IPS DF 6.9 (cell line): ENCODE data around the gene OPCML.

ENCODE experiments used
- DNase-seq: peaks from one replicate; pipeline ENCODE4 v3.0.0-alpha.2; 2013; ENCODE audit warnings: low read depth, low spot score
- H3K27ac ChIP-seq: one replicate; pipeline ENCODE4 v1.5.1; 2013; ENCODE audit warnings: low read length, control low read depth
- H3K27me3 ChIP-seq: 2 replicates; pipeline ENCODE4 v1.6.1; 2013; ENCODE audit warnings: mild to moderate bottlenecking, low read length; ENCODE audit not compliant: control insufficient read depth, insufficient read depth
- H3K36me3 ChIP-seq: 2 replicates; pipeline ENCODE4 v1.6.1; 2013; ENCODE audit warnings: low read length; ENCODE audit not compliant: control insufficient read depth, insufficient read depth
- H3K4me1 ChIP-seq: 2 replicates; pipeline ENCODE4 v1.6.1; 2013; ENCODE audit warnings: low read length; ENCODE audit not compliant: control insufficient read depth, insufficient read depth
- H3K4me3 ChIP-seq: 2 replicates; pipeline ENCODE4 v1.5.1; 2013; ENCODE audit warnings: mild to moderate bottlenecking, low read length
- H3K9me3 ChIP-seq: 2 replicates; pipeline ENCODE4 v1.6.1; 2013; ENCODE audit warnings: low read length, inconsistent platforms; ENCODE audit not compliant: control insufficient read depth, insufficient read depth
- WGBS: extraction: QIAGEN DNeasy Blood & Tissue Kit; methylation state at CpG from one replicate; pipeline ENCODE4 v1.1.7; 2013; ENCODE audit warnings: mixed read lengths, missing lambda C conversion rate; ENCODE audit not compliant: insufficient read length, insufficient coverage; 5-methylcytosine and 5-hydroxymethylcytosine counted together

OPCML gene

DNA sequence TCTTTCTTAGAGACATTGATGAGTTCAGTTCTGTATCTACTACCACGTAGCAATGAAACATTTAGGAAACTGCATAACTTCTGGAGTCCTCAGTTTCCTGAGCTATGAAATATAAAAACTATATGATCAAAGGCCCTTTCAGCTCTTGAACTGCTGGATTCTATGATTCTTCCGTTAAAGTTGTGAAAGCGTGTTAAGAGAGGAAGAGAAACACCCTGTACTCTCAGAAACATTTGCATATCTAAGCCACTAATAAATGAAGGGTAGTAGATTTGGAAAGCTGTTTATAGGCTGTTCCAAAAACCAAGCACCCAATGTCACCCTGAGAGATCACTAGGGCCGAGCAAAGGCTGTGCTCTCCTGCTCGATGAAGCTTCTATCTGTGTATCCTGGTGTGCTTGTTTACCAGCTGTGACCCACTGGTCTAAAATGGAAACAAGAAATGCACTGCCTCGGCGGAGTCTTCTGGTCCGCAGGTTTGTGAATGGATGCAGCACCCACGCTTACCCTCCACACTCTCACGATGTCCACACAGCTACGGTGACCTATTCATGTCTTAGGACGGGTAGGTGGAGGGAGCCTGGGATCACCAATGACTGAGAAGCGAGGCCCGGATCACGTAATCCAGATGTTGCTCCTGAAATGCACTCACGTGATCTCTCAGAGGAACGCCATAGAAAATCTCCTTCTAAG lies 325.8 kb downstream of the OPCML start:
- Histone ChIP-seq H3K36me3 (no peaks in the 10 kb centered on the region), H3K27me3 (no peaks in the 10 kb centered on the region), H3K4me1 (no peaks in the 10 kb centered on the region), H3K4me3 (no peak overlapping the region), H3K9me3 (no peaks in the 10 kb centered on the region), H3K27ac (no peak overlapping the region)
- no CpG with 5 or more reads among the region's 17 CpGs for WGBS
- no peak for DNase-seq

DNA sequence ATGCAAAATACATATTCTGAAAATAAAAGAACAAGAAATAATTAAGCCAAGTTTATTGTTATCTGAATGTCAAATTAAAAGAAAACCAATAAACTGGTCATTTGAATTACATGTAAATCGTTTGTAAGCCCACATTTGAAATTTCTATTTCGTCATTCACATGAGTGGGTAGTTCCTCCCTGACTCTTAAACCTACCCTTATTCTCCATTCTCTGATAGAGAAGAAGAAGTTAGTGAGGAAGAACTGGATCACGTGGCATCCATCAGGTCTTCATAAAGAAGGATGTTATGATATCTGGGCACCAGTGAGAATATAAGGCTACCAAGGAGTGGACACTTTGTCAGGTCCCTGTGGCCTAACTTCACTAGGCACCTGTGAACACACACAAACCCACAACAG lies 328.1 kb downstream of the OPCML start:
- Histone ChIP-seq H3K4me1 (no peaks in the 10 kb centered on the region), H3K36me3 (no peaks in the 10 kb centered on the region), H3K27me3 (no peaks in the 10 kb centered on the region), H3K9me3 (no peaks in the 10 kb centered on the region), H3K4me3 (no peak overlapping the region), H3K27ac (no peak overlapping the region)
- DNase-seq, result no peak
- WGBS, result no CpG with 5 or more reads among the region's 3 CpGs

DNA sequence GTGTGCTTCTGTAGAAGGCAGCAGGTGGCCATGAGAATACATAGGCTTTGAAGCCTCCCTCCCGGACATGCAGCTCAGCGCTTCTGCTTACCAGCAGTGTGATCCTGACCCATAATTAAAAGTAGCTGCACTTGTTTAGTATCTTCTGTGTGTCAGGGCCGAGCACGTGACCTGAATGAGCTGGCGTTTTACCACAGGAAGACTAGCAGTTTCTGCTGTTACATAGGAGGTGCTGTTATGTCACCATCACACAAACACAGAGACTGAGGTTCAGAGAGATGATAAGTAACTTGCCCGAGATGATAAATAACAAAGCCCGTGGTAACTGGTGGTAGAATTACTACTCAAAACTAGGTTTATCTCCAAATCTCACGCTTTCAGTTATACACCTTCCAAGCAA lies 329.5 kb downstream of the OPCML start:
- Histone ChIP-seq H3K36me3 (no peaks in the 10 kb centered on the region), H3K9me3 (no peaks in the 10 kb centered on the region), H3K27ac (no peak overlapping the region), H3K4me3 (no peak overlapping the region), H3K4me1 (no peaks in the 10 kb centered on the region), H3K27me3 (no peaks in the 10 kb centered on the region)
- WGBS, result no CpG with 5 or more reads among the region's 8 CpGs
- DNase-seq, result no peak

DNA sequence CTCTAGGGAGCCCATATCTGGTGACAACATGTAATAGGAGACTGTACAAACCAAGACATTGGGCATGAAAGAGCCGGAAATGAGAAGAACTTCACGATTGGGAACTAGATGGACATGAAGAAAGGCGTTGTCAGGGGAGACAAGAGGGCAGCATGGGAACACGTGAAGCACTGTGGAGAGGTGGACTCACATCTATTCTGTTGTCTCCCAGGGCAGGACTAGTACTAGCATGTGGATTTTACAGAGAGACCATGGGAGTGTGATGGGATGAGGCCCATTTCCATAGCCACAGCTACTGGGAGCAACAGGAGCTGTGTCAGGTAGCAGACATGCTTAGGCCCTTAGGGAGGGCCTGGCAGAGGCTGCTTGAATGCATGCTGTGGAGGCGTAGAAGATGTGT lies 333.9 kb downstream of the OPCML start:
- no peak for DNase-seq
- Histone ChIP-seq H3K27me3 (no peaks in the 10 kb centered on the region), H3K9me3 (no peaks in the 10 kb centered on the region), H3K4me1 (no peaks in the 10 kb centered on the region), H3K36me3 (no peaks in the 10 kb centered on the region), H3K4me3 (no peak overlapping the region), H3K27ac (no peak overlapping the region)
- no CpG with 5 or more reads among the region's 5 CpGs for WGBS

DNA sequence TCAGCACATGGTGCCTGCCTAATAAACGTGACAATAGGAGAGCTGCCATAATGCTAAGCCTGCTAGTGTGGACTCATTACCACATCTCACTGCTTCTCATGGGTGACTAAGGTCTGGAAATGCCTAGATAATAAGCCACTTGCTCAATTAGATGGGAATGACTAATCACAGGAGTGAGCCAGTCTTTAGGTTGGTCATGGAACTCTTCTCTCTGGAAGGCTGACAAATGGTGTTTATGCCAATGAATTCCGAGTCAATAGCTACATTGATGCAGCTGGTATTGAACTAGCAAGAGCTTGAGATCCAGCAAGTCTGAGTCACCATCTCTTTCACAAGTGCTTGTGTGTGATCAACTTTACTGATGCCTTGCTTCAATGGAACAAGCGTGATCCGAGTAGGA lies 334.9 kb downstream of the OPCML start:
- H3K27me3 ChIP-seq, result no peaks in the 10 kb centered on the region
- no peak for DNase-seq
- H3K4me3 ChIP-seq, result no peak overlapping the region
- H3K36me3 ChIP-seq, result no peaks in the 10 kb centered on the region
- H3K9me3 ChIP-seq, result no peaks in the 10 kb centered on the region
- no peaks in the 10 kb centered on the region for H3K4me1 ChIP-seq
- no CpG with 5 or more reads among the region's 4 CpGs for WGBS
- H3K27ac ChIP-seq, result no peak overlapping the region

DNA sequence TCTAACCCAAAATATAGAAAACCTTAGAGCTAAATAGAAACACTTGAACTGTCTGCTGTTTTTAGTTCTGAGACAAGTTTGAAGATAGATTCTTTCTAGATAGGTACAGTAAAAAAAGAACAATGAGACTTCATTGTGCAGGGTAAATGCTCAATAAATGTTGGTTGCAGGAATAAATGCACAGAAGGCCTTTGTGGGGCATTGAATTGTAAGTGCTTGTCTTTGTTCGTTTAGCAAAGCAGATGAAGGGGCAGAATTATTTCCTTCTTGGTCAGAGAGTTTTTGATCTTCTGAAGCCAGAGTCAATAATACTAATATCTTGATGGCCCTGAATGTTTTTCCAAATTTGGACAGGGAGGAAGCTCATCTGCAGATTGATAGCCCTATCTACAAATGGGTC lies 340.4 kb downstream of the OPCML start:
- Histone ChIP-seq H3K27me3 (no peaks in the 10 kb centered on the region), H3K27ac (no peak overlapping the region), H3K36me3 (no peaks in the 10 kb centered on the region), H3K9me3 (no peaks in the 10 kb centered on the region), H3K4me3 (no peak overlapping the region), H3K4me1 (no peaks in the 10 kb centered on the region)
- DNase-seq, result no peak
- no CpG with 5 or more reads among the region's 1 CpG for WGBS

DNA sequence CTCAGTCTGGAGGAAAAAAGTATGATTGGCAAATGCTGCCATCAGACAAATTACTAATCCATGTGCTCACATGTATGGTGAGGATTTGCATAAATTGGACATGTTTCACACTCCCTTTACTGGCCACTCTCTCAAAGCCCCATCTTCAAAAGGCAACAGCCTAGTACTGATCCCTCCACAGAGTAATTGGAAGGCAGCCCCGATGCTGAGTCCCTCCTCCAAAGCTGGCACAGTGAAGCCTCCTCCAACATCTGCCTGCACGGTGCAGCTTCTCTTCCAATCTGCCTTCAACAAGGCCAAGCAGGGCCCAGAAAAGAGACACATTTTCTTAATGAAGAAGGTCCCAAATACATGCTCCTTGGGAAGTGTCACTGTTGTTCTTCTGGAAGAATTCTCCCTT lies 350.6 kb downstream of the OPCML start:
- no peaks in the 10 kb centered on the region for H3K27me3 ChIP-seq
- no peak overlapping the region for H3K27ac ChIP-seq
- no peak for DNase-seq
- H3K4me3 ChIP-seq, result no peak overlapping the region
- H3K9me3 ChIP-seq, result no peaks in the 10 kb centered on the region
- H3K4me1 ChIP-seq, result no peaks in the 10 kb centered on the region
- WGBS, result no CpG with 5 or more reads among the region's 2 CpGs
- no peaks in the 10 kb centered on the region for H3K36me3 ChIP-seq

DNA sequence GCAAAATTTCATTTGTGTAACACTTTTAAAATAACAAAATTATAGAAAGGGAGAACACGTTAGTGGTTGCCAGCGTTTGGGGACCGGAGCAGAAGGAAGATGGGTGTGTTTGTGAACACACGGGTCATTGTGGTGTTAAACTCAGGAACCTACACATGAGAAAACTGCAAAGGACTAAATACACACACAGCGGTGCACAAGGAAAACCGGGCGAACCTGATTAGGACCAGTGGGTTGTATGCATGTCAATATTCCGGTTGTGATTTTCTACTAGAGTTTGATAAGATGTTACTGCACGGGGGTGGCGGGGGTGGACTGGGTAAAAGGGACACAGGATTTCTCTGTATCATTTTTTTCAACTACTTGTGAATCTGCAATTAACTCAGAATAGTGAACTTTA lies 351.2 kb downstream of the OPCML start:
- no peaks in the 10 kb centered on the region for H3K4me1 ChIP-seq
- no peak overlapping the region for H3K4me3 ChIP-seq
- no peaks in the 10 kb centered on the region for H3K27me3 ChIP-seq
- no peaks in the 10 kb centered on the region for H3K9me3 ChIP-seq
- no CpG with 5 or more reads among the region's 10 CpGs for WGBS
- H3K36me3 ChIP-seq, result no peaks in the 10 kb centered on the region
- no peak overlapping the region for H3K27ac ChIP-seq
- no peak for DNase-seq

DNA sequence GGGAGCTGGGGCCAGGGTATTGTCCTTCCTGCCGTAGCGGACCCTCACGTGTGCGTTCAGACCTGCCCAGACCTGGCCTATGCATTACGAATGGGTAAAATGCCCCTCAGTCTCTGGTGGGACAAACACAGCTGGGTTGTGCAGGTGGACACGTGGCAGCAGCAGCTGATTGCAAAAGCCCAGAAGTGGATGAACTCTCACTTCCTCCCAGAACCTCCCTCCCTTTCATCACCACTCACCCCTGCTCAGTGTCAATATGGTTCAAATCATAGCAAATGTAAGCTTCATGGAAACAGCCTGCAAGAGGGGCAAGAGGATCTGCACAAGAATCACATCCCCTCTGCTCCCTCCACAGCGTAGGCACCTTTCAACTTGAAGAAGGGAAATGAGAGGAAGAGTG lies 352.1 kb downstream of the OPCML start:
- no peaks in the 10 kb centered on the region for H3K36me3 ChIP-seq
- H3K9me3 ChIP-seq, result no peaks in the 10 kb centered on the region
- no peak for DNase-seq
- no peak overlapping the region for H3K4me3 ChIP-seq
- H3K4me1 ChIP-seq, result no peaks in the 10 kb centered on the region
- H3K27ac ChIP-seq, result no peak overlapping the region
- no CpG with 5 or more reads among the region's 7 CpGs for WGBS
- H3K27me3 ChIP-seq, result no peaks in the 10 kb centered on the region

DNA sequence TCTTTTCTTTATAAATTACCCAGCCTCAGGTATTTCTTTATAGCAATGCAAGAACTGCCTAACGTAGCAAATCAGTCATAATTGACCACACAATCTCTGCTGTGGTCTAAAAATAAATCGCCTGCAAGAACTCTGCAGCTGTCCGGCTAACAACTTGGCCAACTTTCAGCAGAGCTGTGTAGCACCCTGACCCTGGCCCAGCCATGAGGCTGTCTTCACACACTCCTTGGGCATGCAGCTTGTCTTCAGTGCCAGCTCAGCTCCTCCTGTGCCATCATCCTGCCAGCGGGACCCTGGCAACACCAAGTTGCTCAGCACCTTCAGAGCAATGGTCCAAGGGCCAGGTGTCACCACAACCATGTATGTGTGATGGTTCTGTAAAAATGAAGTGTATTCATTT lies 355.6 kb downstream of the OPCML start:
- Histone ChIP-seq H3K36me3 (no peaks in the 10 kb centered on the region), H3K4me3 (no peak overlapping the region), H3K4me1 (no peaks in the 10 kb centered on the region), H3K27ac (no peak overlapping the region), H3K27me3 (no peaks in the 10 kb centered on the region), H3K9me3 (no peaks in the 10 kb centered on the region)
- no peak for DNase-seq
- WGBS, result no CpG with 5 or more reads among the region's 4 CpGs

DNA sequence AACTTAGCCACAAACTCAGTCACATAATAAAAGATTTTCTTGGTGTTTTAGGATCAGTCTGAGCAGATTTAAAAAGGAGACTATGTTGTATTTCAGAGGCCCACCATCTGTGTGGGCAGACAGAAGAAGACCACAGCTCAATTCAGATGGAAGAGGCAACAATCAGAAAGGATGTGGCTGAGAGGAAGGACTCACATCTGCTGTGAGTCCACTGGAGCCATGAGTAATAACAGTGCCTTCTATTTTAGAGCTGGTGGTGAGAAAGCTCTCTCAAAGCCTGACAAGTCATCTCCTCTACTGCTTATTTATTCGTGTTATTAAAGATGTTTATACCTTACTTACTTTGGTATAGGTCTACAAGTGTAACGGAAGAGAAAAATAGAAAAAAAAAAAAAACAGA lies 357.2 kb downstream of the OPCML start:
- Histone ChIP-seq H3K4me3 (no peak overlapping the region), H3K27me3 (no peaks in the 10 kb centered on the region), H3K4me1 (no peaks in the 10 kb centered on the region), H3K9me3 (no peaks in the 10 kb centered on the region), H3K36me3 (no peaks in the 10 kb centered on the region), H3K27ac (no peak overlapping the region)
- DNase-seq, result no peak
- no CpG with 5 or more reads among the region's 2 CpGs for WGBS
